Sigmoid colon (tissue), 7 donors: ENCODE results near the gene GBP3. TPM values are rescaled to one million over a fixed set of nuclear protein-coding genes. Genes with fewer than 3 reads are reported as not detected.
A peak's percentile ranks its signal among the peaks of the same experiment; 100 is the strongest.
"Not testable (repeated sequence)": the region's sequence is repeated elsewhere in the genome, so short reads cannot be mapped to it uniquely, and the experiment has no call there.

Source experiments
- DNase-seq: peaks from one replicate; pipeline ENCODE4 v3.0.0-alpha.2; 2019
- H3K27ac ChIP-seq, 4 donors: fragments of 200-600 bp; sonication (generic); one replicate each; pipeline ENCODE4 v1.5.1; 2016 to 2019; ENCODE audit warnings: mild to moderate bottlenecking in 1 of 4
- H3K27me3 ChIP-seq, 3 donors: fragments of 200-600 bp; sonication (generic); one replicate each; pipeline ENCODE4 v1.5.1; 2019; ENCODE audit warnings: mild to moderate bottlenecking in 1 of 3
- H3K36me3 ChIP-seq, 4 donors: fragments of 200-600 bp; sonication (generic); one replicate each; pipeline ENCODE4 v1.5.1; 2016 to 2019
- H3K4me1 ChIP-seq, 4 donors: fragments of 200-600 bp; sonication (generic); one replicate each; pipeline ENCODE4 v1.5.1; 2017 to 2019
- H3K4me3 ChIP-seq, 4 donors: fragments of 200-600 bp; sonication (generic); one replicate each; pipeline ENCODE4 v1.5.1; 2017 to 2019; ENCODE audit warnings: mild to moderate bottlenecking in 2 of 4, moderate library complexity in 1 of 4
- H3K9me3 ChIP-seq, 4 donors: fragments of 200-600 bp in 3 of 4; sonication (generic) in 3 of 4; one replicate each; pipeline versions ENCODE4 v1.5.1 to v1.6.1; 2013 to 2019
- CTCF ChIP-seq, 4 experiments: fragments of 450-650 bp in 3 of 4; fragments of 200-600 bp in 1 of 4; IDR thresholded peaks; one replicate each; pipeline ENCODE4 v1.5.1; 2016 to 2019; ENCODE audit warnings: antibody characterized with exemption in 4 of 4, mild to moderate bottlenecking in 3 of 4, moderate library complexity in 2 of 4
- EP300 ChIP-seq, 4 donors: sonication (generic); formaldehyde crosslinking; IDR thresholded peaks; one replicate each; pipeline ENCODE4 v1.6.1; 2017; ENCODE audit warnings: antibody characterized with exemption in 4 of 4
- POLR2A ChIP-seq, 2 donors: fragments of 450-650 bp; IDR thresholded peaks; one replicate each; pipeline ENCODE4 v1.6.1; 2016; ENCODE audit warnings: antibody characterized with exemption in 2 of 2, mild to moderate bottlenecking in 2 of 2, moderate library complexity in 2 of 2
- POLR2AphosphoS5 ChIP-seq, 4 donors: sonication (generic); formaldehyde crosslinking; IDR thresholded peaks; one replicate each; pipeline ENCODE4 v1.6.1; 2017; ENCODE audit warnings: antibody characterized with exemption in 4 of 4
- WGBS, 2 donors: extraction: QIAGEN DNeasy Blood & Tissue Kit; methylation state at CpG; one replicate each; pipeline ENCODE4 v1.1.7; 2013; 5-methylcytosine and 5-hydroxymethylcytosine counted together
- intact Hi-C: fragments of 100-400 bp; cut with DNase I; formaldehyde crosslinking; loops from one replicate; pipeline ENCODE4 v1.15.1; 2023
- polyA plus RNA-seq, 3 donors: library from polyadenylated mRNA; stranded (reverse); fragments of 200-250 nt; gene quantifications; one replicate each; pipeline ENCODE4 v1.2.3, GENCODE V29; 2013
- total RNA-seq, 4 donors: library from RNA; depleted of rRNA; stranded (reverse); fragments of >200 nt; gene quantifications; one replicate each; pipeline ENCODE4 v1.1.0, GENCODE V29; 2016
- donor health status: healthy with polysubstance abuse.
- donor health status: Bipolar disorder and iron deficiency.
- donor health status: healthy.

GBP3 gene
- total and polyA plus RNA-seq, 7 donors: 6.4 to 66.4 (median 19.6) TPM

GRCh38 chr1:89025928-89026327, 3.3 kb upstream of the GBP3 start:
- WGBS, 2 donors: 90% methylated on average over 3 of the region's 3 CpGs
- Histone ChIP-seq H3K27ac (no peak overlapping the region), H3K27me3 (no peaks in the 10 kb centered on the region)

GRCh38 chr1:89023026-89023425, 360 bp upstream of the GBP3 start:
- TF ChIP-seq CTCF (IDR thresholded peaks at IDR 0.05) (no peak), EP300 (IDR thresholded peaks at IDR 0.05) (no peak), POLR2AphosphoS5 (IDR thresholded peaks at IDR 0.05) (no peak), POLR2A (IDR thresholded peaks at IDR 0.05) (no peak)

More at GRCh38 chr1:89025928-89026327, 3.3 kb upstream of the GBP3 start:
- H3K4me1 ChIP-seq: peaks cover 0 to 11% (median 8%) of the 10 kb centered on the region in 4 donors
- no peak for DNase-seq
- intact Hi-C loops: no loop called here
- H3K9me3 ChIP-seq: no peaks in the 10 kb centered on the region
- no peaks in the 10 kb centered on the region for H3K36me3 ChIP-seq
- TF ChIP-seq EP300 (IDR thresholded peaks at IDR 0.05) (no peak), POLR2A (IDR thresholded peaks at IDR 0.05) (no peak), POLR2AphosphoS5 (IDR thresholded peaks at IDR 0.05) (no peak), CTCF (IDR thresholded peaks at IDR 0.05) (no peak)
- H3K4me3 ChIP-seq: no peak overlapping the region

GRCh38 chr1:89018318-89018717, 4.3 kb downstream of the GBP3 start:
- H3K27me3 ChIP-seq, H3K4me3 ChIP-seq, intact Hi-C loops, H3K9me3 ChIP-seq, DNase-seq, H3K27ac ChIP-seq: not testable (repeated sequence)
- Histone ChIP-seq H3K4me1 (peaks cover 0 to 12% (median 8%) of the 10 kb centered on the region in 4 donors), H3K36me3 (peaks cover 4 to 46% (median 13%) of the 10 kb centered on the region in 4 donors)
- WGBS, 2 donors: 23 to 72% methylated on average over 3 of the region's 3 CpGs

More at GRCh38 chr1:89023026-89023425, 360 bp upstream of the GBP3 start:
- H3K27me3 ChIP-seq: no peaks in the 10 kb centered on the region
- intact Hi-C loops: loop anchor here (5.0 kb wide), 1 partner anchor 39 kb away; no protein-coding TSS in a partner anchor
- DNase-seq: no peak
- H3K36me3 ChIP-seq: peaks cover 0 to 17% (median 0%) of the 10 kb centered on the region in 4 donors
- H3K4me3 ChIP-seq: peak overlapping the region in 3 of 4 donors; percentile 38 to 50 (median 49)
- H3K27ac ChIP-seq: peak overlapping the region; percentile 72 to 84 (median 80)
- H3K4me1 ChIP-seq: peaks cover 0 to 12% (median 8%) of the 10 kb centered on the region in 4 donors
- H3K9me3 ChIP-seq: no peaks in the 10 kb centered on the region

- intact Hi-C loops: no loop called here
Measured at GRCh38 chr1:89008511-89008910, 14.2 kb downstream of the GBP3 start.

More at GRCh38 chr1:89008511-89008910, 14.2 kb downstream of the GBP3 start:
- Histone ChIP-seq H3K36me3 (peaks cover 0 to 58% (median 12%) of the 10 kb centered on the region in 4 donors), H3K4me1 (no peaks in the 10 kb centered on the region), H3K27me3 (no peaks in the 10 kb centered on the region), H3K27ac (no peak overlapping the region), H3K4me3 (no peak overlapping the region), H3K9me3 (no peaks in the 10 kb centered on the region)
- no peak for DNase-seq
- TF ChIP-seq POLR2A (IDR thresholded peaks at IDR 0.05) (no peak), POLR2AphosphoS5 (IDR thresholded peaks at IDR 0.05) (no peak), CTCF (IDR thresholded peaks at IDR 0.05) (no peak), EP300 (IDR thresholded peaks at IDR 0.05) (no peak)
- 65 to 85% methylated on average over 4 of the region's 4 CpGs for WGBS, 2 donors
